RKO (cell line): Measurements from ENCODE around the gene CCDC90B.
A peak's percentile ranks its signal among the peaks of the same experiment; 100 is the strongest.
"Not testable (repeated sequence)": the region's sequence is repeated elsewhere in the genome, so short reads cannot be mapped to it uniquely, and the experiment has no call there.

Experiments used
- DNase-seq: peaks from one replicate; pipeline ENCODE4 v3.0.0-alpha.2; 2016; ENCODE audit warnings: low spot score

Gene CCDC90B

GRCh38 chr11:83285771-83286528 is at the start of gene CCDC90B:
CCDC90B (minus strand) TSS chr11:83286367; CDS start chr11:83285972, 395 bp downstream.
- DNase-seq: peak; percentile 98

- DNase-seq: no peak
These were observed 49.4 kb upstream of the CCDC90B start for GRCh38 chr11:83335446-83336070.

- DNase-seq: no peak
These were observed 44.1 kb upstream of the CCDC90B start for GRCh38 chr11:83330303-83330702.

GRCh38 chr11:83326326-83326725 is 40.2 kb upstream of the CCDC90B start:
- DNase-seq: no peak

- no peak for DNase-seq
These were observed 33.2 kb upstream of the CCDC90B start for GRCh38 chr11:83319346-83319745.

- no peak for DNase-seq
These were observed 32.8 kb upstream of the CCDC90B start for GRCh38 chr11:83318931-83319330.

- no peak for DNase-seq
These were observed 31.9 kb upstream of the CCDC90B start for GRCh38 chr11:83317757-83318690.

- not testable (repeated sequence) for DNase-seq
These were observed 30.7 kb upstream of the CCDC90B start for GRCh38 chr11:83316897-83317268.

- DNase-seq: not testable (repeated sequence)
These were observed 30.2 kb upstream of the CCDC90B start for GRCh38 chr11:83316143-83316896.

- DNase-seq: no peak
These were observed 26.3 kb upstream of the CCDC90B start for GRCh38 chr11:83312430-83312829.

GRCh38 chr11:83311701-83312100 is 25.5 kb upstream of the CCDC90B start:
- DNase-seq: no peak

GRCh38 chr11:83310718-83311117 is 24.6 kb upstream of the CCDC90B start:
- DNase-seq: no peak

- not testable (repeated sequence) for DNase-seq
These were observed 22.4 kb upstream of the CCDC90B start for GRCh38 chr11:83308536-83308935.

GRCh38 chr11:83306200-83307080 is 20.3 kb upstream of the CCDC90B start:
- no peak for DNase-seq

GRCh38 chr11:83303316-83303715 is 17.1 kb upstream of the CCDC90B start:
- no peak for DNase-seq

- DNase-seq: no peak
These were observed 16.0 kb upstream of the CCDC90B start for GRCh38 chr11:83302151-83302550.

GRCh38 chr11:83299681-83300080 is 13.5 kb upstream of the CCDC90B start:
- no peak for DNase-seq

GRCh38 chr11:83294208-83294607 is 8.0 kb upstream of the CCDC90B start:
- no peak for DNase-seq

- DNase-seq: no peak
These were observed 7.2 kb upstream of the CCDC90B start for GRCh38 chr11:83293457-83293774.

- DNase-seq: peak; percentile 84
These were observed 6.7 kb upstream of the CCDC90B start for GRCh38 chr11:83292709-83293456.
